GM12878 (cell line): ENCODE data around the gene MAP3K4. TPM values are rescaled to one million over a fixed set of nuclear protein-coding genes. Genes with fewer than 3 reads are reported as not detected.

ENCODE experiments used
- ATAC-seq: fragments of 200-7000 bp; cut with Tn5 transposase; 3 replicates; pipeline ENCODE4 v1.9.1; 2020; ENCODE audit warnings: mild to moderate bottlenecking, moderate library complexity
- BruUV-seq: library from RNA; stranded (reverse); fragments of 400-500 nt; replicated peaks from 2 replicates; lab custom pipeline; 2021; lab: Mats Ljungman, UMichigan
- CTCF ChIA-PET: fragments of 300-600 bp; sonication (Branson Sonifier 250); formaldehyde crosslinking; extraction: SDS; loops from one replicate; lab custom pipeline; 2021; ENCODE audit warnings: inconsistent platforms; lab: Yijun Ruan, JAX
- POLR2A ChIA-PET: fragments of 350-600 bp; formaldehyde crosslinking; extraction: SDS; loops from one replicate; lab custom pipeline; 2021; ENCODE audit warnings: inconsistent platforms; lab: Charles Lee
- RAD21 ChIA-PET: fragments of 300-600 bp; sonication (Branson Sonifier 250); formaldehyde crosslinking; loops from one replicate; lab custom pipeline; 2023; ENCODE audit warnings: antibody characterized with exemption; ENCODE audit not compliant: unreplicated experiment; lab: Charles Lee
- SMC1A ChIA-PET: fragments of 300-600 bp; sonication (Branson Sonifier 250); formaldehyde crosslinking; loops from one replicate; lab custom pipeline; 2023; ENCODE audit not compliant: unreplicated experiment, uncharacterized antibody; lab: Charles Lee
- DNase-seq: peaks from one replicate; pipeline ENCODE4 v3.0.0-alpha.2; 2011; ENCODE audit warnings: low read depth, low spot score
- FAIRE-seq: peaks from 3 replicates; lab custom pipeline; 2011; peaks lifted over from hg19 to GRCh38; lab: Jason Lieb, UNC
- H2AFZ ChIP-seq: 2 replicates; pipeline ENCODE4 v1.6.0; 2011; ENCODE audit warnings: low read depth, low read length, control low read depth; ENCODE audit not compliant: control insufficient read depth
- H3K27ac ChIP-seq: 2 replicates; pipeline ENCODE4 v1.5.1; 2011; ENCODE audit warnings: control low read depth; ENCODE audit not compliant: control insufficient read depth, insufficient read depth
- H3K27me3 ChIP-seq, 2 experiments: replicated peaks in 1 of 2; 2 replicates each; pipeline versions ENCODE4 v1.6.0 to v1.6.1; 2011; ENCODE audit warnings: low read length in 1 of 2; ENCODE audit not compliant: control insufficient read depth in 2 of 2, insufficient read depth in 2 of 2
- H3K36me3 ChIP-seq, 2 experiments: 2 replicates each; pipeline ENCODE4 v1.5.1; 2011; ENCODE audit warnings: low read length in 1 of 2; ENCODE audit not compliant: control insufficient read depth in 2 of 2, insufficient read depth in 2 of 2
- H3K4me1 ChIP-seq: 2 replicates; pipeline ENCODE4 v1.6.1; 2011; ENCODE audit warnings: mild to moderate bottlenecking, low read length, moderate library complexity, mixed read lengths; ENCODE audit not compliant: control insufficient read depth, insufficient read depth
- H3K4me2 ChIP-seq: 2 replicates; pipeline ENCODE4 v1.6.0; 2011; ENCODE audit warnings: control low read depth; ENCODE audit not compliant: control insufficient read depth, insufficient read depth
- H3K4me3 ChIP-seq: fragments of 200-600 bp; sonication (generic); 2 replicates; pipeline ENCODE4 v1.5.1; 2016
- H3K79me2 ChIP-seq: 2 replicates; pipeline ENCODE4 v1.6.0; 2011; ENCODE audit warnings: low read length; ENCODE audit not compliant: control insufficient read depth, insufficient read depth
- H3K9ac ChIP-seq: 2 replicates; pipeline ENCODE4 v1.8.0; 2011; ENCODE audit warnings: low read length, control low read depth, mixed read lengths; ENCODE audit not compliant: control insufficient read depth, insufficient read depth
- H3K9me3 ChIP-seq: replicated peaks from 3 replicates; pipeline ENCODE4 v1.5.1; 2011; ENCODE audit warnings: mild to moderate bottlenecking, low read length; ENCODE audit not compliant: control insufficient read depth, insufficient read depth
- H4K20me1 ChIP-seq: 2 replicates; pipeline ENCODE4 v1.6.0; 2011; ENCODE audit not compliant: control insufficient read depth, insufficient read depth
- CBX3 ChIP-seq: fragments of 200-600 bp; sonication (generic); IDR thresholded peaks from 2 replicates; pipeline ENCODE4 v1.6.1; 2016; ENCODE audit warnings: low read depth, borderline replicate concordance
- EP300 ChIP-seq, 2 experiments: fragments of 150-350 bp in 1 of 2; IDR thresholded peaks; 2 replicates each; pipeline ENCODE4 v1.6.1; 2011 to 2012; ENCODE audit warnings: low read depth in 2 of 2, low read length in 2 of 2, borderline replicate concordance in 1 of 2, improper control_type of control experiment in 1 of 2, inconsistent platforms in 1 of 2; ENCODE audit not compliant: control insufficient read depth in 1 of 2
- ESRRA ChIP-seq: IDR thresholded peaks from 2 replicates; pipeline ENCODE4 v1.6.1; 2012; ENCODE audit warnings: mild to moderate bottlenecking, low read length, improper control_type of control experiment
- NR2C2 ChIP-seq: IDR thresholded peaks from 2 replicates; pipeline ENCODE4 v1.6.1; 2011; ENCODE audit warnings: borderline replicate concordance, low read depth; ENCODE audit not compliant: control insufficient read depth, insufficient read length
- POU2F2 ChIP-seq: IDR thresholded peaks from 3 replicates; pipeline ENCODE4 v1.6.1; 2011; ENCODE audit warnings: low read depth, mild to moderate bottlenecking, low read length, borderline replicate concordance
- ZBED1 ChIP-seq: IDR thresholded peaks from 2 replicates; pipeline ENCODE4 v1.6.1; 2016; ENCODE audit warnings: borderline replicate concordance
- ZNF687 ChIP-seq: fragments of 450-650 bp; IDR thresholded peaks from 2 replicates; pipeline ENCODE4 v1.6.1; 2017; ENCODE audit warnings: mild to moderate bottlenecking, moderate library complexity
- WGBS: methylation state at CpG from one replicate; pipeline ENCODE4 v1.1.6; 2016; ENCODE audit warnings: low lambda C conversion rate; ENCODE audit not compliant: insufficient replicate concordance, insufficient coverage; ENCODE audit errors: missing lambda C conversion rate; 5-methylcytosine and 5-hydroxymethylcytosine counted together
- in situ Hi-C: fragments of 300-500 bp; cut with MboI; formaldehyde crosslinking; loops from 9 replicates; pipeline ENCODE4 v1.14.3; 2018; ENCODE audit warnings: mixed read lengths
- intact Hi-C: fragments of 100-400 bp; cut with micrococcal nuclease; formaldehyde crosslinking; loops from one replicate; pipeline ENCODE4 v1.14.2; 2022; ENCODE audit not compliant: unreplicated experiment
- polyA plus RNA-seq, 11 experiments: library from polyadenylated mRNA; depleted of rRNA in 4 of 11; unstranded in 6 of 11; stranded (reverse) in 5 of 11; fragments of >200 nt; fragmentation: Nextera tagmentation in 4 of 11; fragmentation: Illumina TruSeq in 1 of 11; extraction: Ambion mirVana in 4 of 11; extraction: Trizol in 1 of 11; gene quantifications; 1 replicate in 1 of 11; 2 replicates in 10 of 11; pipeline versions ENCODE4 v1.2.1 to v1.2.3, GENCODE V29; 2011 to 2016; ENCODE audit warnings: inconsistent platforms in 2 of 11, missing spikeins in 2 of 11, low read depth in 1 of 11
- total RNA-seq, 4 experiments: library from RNA; depleted of rRNA in 3 of 4; stranded (reverse); fragments of >200 nt in 3 of 4; fragmentation: Illumina TruSeq in 1 of 4; extraction: Trizol in 1 of 4; gene quantifications; 2 replicates each; pipeline versions ENCODE4 v1.2.1 to v1.2.3, GENCODE V29; 2013 to 2021

The MAP3K4 gene
- total and polyA plus RNA-seq, 10 of the 15 experiments (the other 5 are each of a cell fraction or from before 2014, with no cell fraction given), result 14.0 to 44.5 (median 23.1) TPM

GRCh38 chr6:160987265-160987664 is 4.3 kb upstream of the MAP3K4 start:
- SMC1A ChIA-PET, result interaction anchor here (0.9 kb wide), 1 partner anchor 21 kb away, joined by 3 read pairs; no protein-coding TSS in a partner anchor
- no peak overlapping the region for H3K4me2 ChIP-seq
- no peak overlapping the region for H3K9ac ChIP-seq
- 7% methylated on average over 3 of the region's 3 CpGs for WGBS
- H4K20me1 ChIP-seq, result no peaks in the 10 kb centered on the region
- ATAC-seq, result no peak
- POLR2A ChIA-PET, result no interaction called here
- H3K9me3 ChIP-seq, result peaks cover 12% of the 10 kb centered on the region; the same call in 2 of the 3 replicates
- H3K27ac ChIP-seq, result no peak overlapping the region
- H3K4me3 ChIP-seq, result no peak overlapping the region
- no peak for FAIRE-seq
- CTCF ChIA-PET, result interaction anchor here (1.1 kb wide), 1 partner anchor 56 kb away, joined by 4 read pairs; no protein-coding TSS in a partner anchor
- H2AFZ ChIP-seq, result peak overlapping the region; percentile 17; the same call in 1 of the 2 replicates
- H3K27me3 ChIP-seq, result no peaks in the 10 kb centered on the region
- H3K36me3 ChIP-seq, result no peaks in the 10 kb centered on the region
- intact Hi-C loops (no loop called here), in situ Hi-C loops (no loop called here)
- RAD21 ChIA-PET, result no interaction called here
- H3K4me1 ChIP-seq, result no peaks in the 10 kb centered on the region
- BruUV-seq, result no TSS peak
- TF ChIP-seq ZNF687 (no peak), POU2F2 (no peak), ESRRA (no peak), NR2C2 (no peak), CBX3 (no peak), ZBED1 (no peak), EP300 (IDR thresholded peaks at IDR 0.05; ENCODE audit: borderline replicate concordance in 1 of 2, control insufficient read depth in 1 of 2, low read depth in 2 of 2, low read length in 2 of 2) (no peak)
- peaks cover 10% of the 10 kb centered on the region for H3K79me2 ChIP-seq
- no peak for DNase-seq
